K562 (cell line): ENCODE results near the gene STOX2. TPM values are rescaled to one million over a fixed set of nuclear protein-coding genes. Genes with fewer than 3 reads are reported as not detected.

Experiments
- ATAC-seq: fragments of 200-7000 bp; cut with Tn5 transposase; 3 replicates; pipeline ENCODE4 v1.9.1; 2020; ENCODE audit warnings: moderate library complexity
- BruUV-seq: library from RNA; stranded (reverse); fragments of 400-500 nt; replicated peaks from 2 replicates; lab custom pipeline; 2021; lab: Mats Ljungman, UMichigan
- CTCF ChIA-PET: fragments of 300-600 bp; formaldehyde crosslinking; extraction: SDS; loops from one replicate; lab custom pipeline; 2021; ENCODE audit warnings: low intra/inter-chr PET ratio; lab: Yijun Ruan, JAX
- POLR2A ChIA-PET: fragments of 300-600, 350-650 bp; sonication (Branson Sonifier 250); formaldehyde crosslinking; extraction: SDS; loops from one replicate; lab custom pipeline; 2021; ENCODE audit warnings: antibody characterized with exemption, inconsistent platforms; lab: Yijun Ruan, JAX
- DNase-seq, 4 experiments: peaks; one replicate each; pipeline versions ENCODE4 v3.0.0 to v3.0.0-alpha.2; 2011 to 2018; ENCODE audit warnings: low spot score in 3 of 4, mixed read lengths in 3 of 4; ENCODE audit errors: extremely low read depth in 1 of 4
- FAIRE-seq: peaks from 2 replicates; lab custom pipeline; 2011; peaks lifted over from hg19 to GRCh38; lab: Jason Lieb, UNC
- H2AFZ ChIP-seq: 2 replicates; pipeline ENCODE4 v1.6.0; 2011; ENCODE audit warnings: low read depth, low read length, control low read depth, inconsistent platforms
- H3K27ac ChIP-seq: fragments of 200-600 bp; 3 replicates; pipeline ENCODE4 v1.8.0; 2011; ENCODE audit warnings: low read depth, mild to moderate bottlenecking, control low read depth, inconsistent platforms, low read length, moderate library complexity, mixed read lengths; ENCODE audit errors: extremely low read depth
- H3K27me3 ChIP-seq, 2 experiments: fragments of 300-600 bp in 1 of 2; 2 replicates in 1 of 2; 3 replicates in 1 of 2; pipeline versions ENCODE4 v1.6.0 to v1.8.0; 2011; ENCODE audit warnings: inconsistent platforms in 2 of 2, low read length in 2 of 2, mild to moderate bottlenecking in 1 of 2, mixed read lengths in 1 of 2, moderate library complexity in 1 of 2; ENCODE audit not compliant: control insufficient read depth in 2 of 2, insufficient read depth in 2 of 2
- H3K36me3 ChIP-seq: fragments of 300-600 bp; 3 replicates; pipeline ENCODE4 v1.8.0; 2011; ENCODE audit warnings: mild to moderate bottlenecking, low read length, inconsistent platforms; ENCODE audit not compliant: control insufficient read depth, insufficient read depth
- H3K4me1 ChIP-seq, 2 experiments: fragments of 200-600 bp in 1 of 2; replicated peaks in 1 of 2; 2 replicates in 1 of 2; 3 replicates in 1 of 2; pipeline versions ENCODE4 v1.5.1 to v1.8.0; 2011; ENCODE audit warnings: inconsistent platforms in 2 of 2, low read length in 2 of 2, mild to moderate bottlenecking in 1 of 2, mixed read lengths in 1 of 2, moderate library complexity in 1 of 2; ENCODE audit not compliant: control insufficient read depth in 2 of 2, insufficient read depth in 2 of 2
- H3K4me2 ChIP-seq: 2 replicates; pipeline ENCODE4 v1.6.1; 2011; ENCODE audit warnings: low read length, control low read depth, inconsistent platforms, mixed read lengths; ENCODE audit not compliant: insufficient read depth
- H3K4me3 ChIP-seq: fragments of 200-600 bp; sonication (generic), shearing (Covaris generic); 2 replicates; pipeline ENCODE4 v1.5.1; 2016; ENCODE audit warnings: control low read depth, inconsistent platforms
- H3K79me2 ChIP-seq: fragments of 200-600 bp; 3 replicates; pipeline ENCODE4 v1.8.0; 2011; ENCODE audit warnings: low read length, inconsistent platforms; ENCODE audit not compliant: control insufficient read depth, insufficient read depth
- H3K9ac ChIP-seq, 2 experiments: 2 replicates each; pipeline versions ENCODE4 v1.6.0 to v1.6.1; 2011; ENCODE audit warnings: low read depth in 2 of 2, low read length in 2 of 2, control low read depth in 1 of 2, inconsistent platforms in 1 of 2, mild to moderate bottlenecking in 1 of 2, mixed read lengths in 1 of 2; ENCODE audit not compliant: insufficient read depth in 1 of 2
- H3K9me1 ChIP-seq: one replicate; pipeline ENCODE4 v1.6.0; 2011; ENCODE audit warnings: inconsistent platforms, mild to moderate bottlenecking, low read length, moderate library complexity; ENCODE audit not compliant: control insufficient read depth, insufficient read depth
- H3K9me3 ChIP-seq: replicated peaks from 2 replicates; pipeline ENCODE4 v1.5.1; 2011; ENCODE audit warnings: low read depth, low read length, inconsistent platforms; ENCODE audit not compliant: control insufficient read depth, insufficient read depth
- H4K20me1 ChIP-seq: replicated peaks from 2 replicates; pipeline ENCODE4 v1.6.1; 2011; ENCODE audit warnings: low read length, inconsistent platforms, mixed read lengths; ENCODE audit not compliant: control insufficient read depth, insufficient read depth
- CBX3 ChIP-seq, 2 experiments: IDR thresholded peaks; 1 replicate in 1 of 2; 2 replicates in 1 of 2; pipeline ENCODE4 v1.6.1; 2012; ENCODE audit warnings: inconsistent platforms in 2 of 2, low read length in 2 of 2, borderline replicate concordance in 1 of 2, control low read depth in 1 of 2
- E2F1 ChIP-seq: sonication (generic); formaldehyde crosslinking; IDR thresholded peaks from 2 replicates; pipeline ENCODE4 v1.8.1; 2023; ENCODE audit warnings: mild to moderate bottlenecking, missing genetic modification reagents, moderate library complexity
- ETV5 ChIP-seq: sonication (generic); formaldehyde crosslinking; IDR thresholded peaks from 2 replicates; pipeline ENCODE4 v1.4.0; 2020; ENCODE audit warnings: low read depth, mild to moderate bottlenecking, missing genetic modification reagents
- FUS ChIP-seq: fragments of 200-400 bp; formaldehyde crosslinking; optimal IDR thresholded peaks from 2 replicates; pipeline ENCODE3; 2017; ENCODE audit warnings: low read depth, low read length
- GATAD2B ChIP-seq: fragments of 450-650 bp; IDR thresholded peaks from 2 replicates; pipeline ENCODE4 v1.6.1; 2017; ENCODE audit warnings: mild to moderate bottlenecking, borderline replicate concordance
- JUNB ChIP-seq: fragments of 450-650 bp; formaldehyde crosslinking; conservative IDR thresholded peaks from 2 replicates; pipeline ENCODE4 v1.4.0; 2020; ENCODE audit warnings: mild to moderate bottlenecking
- L3MBTL2 ChIP-seq: fragments of 450-650 bp; IDR thresholded peaks from 2 replicates; pipeline ENCODE4 v1.6.1; 2016; ENCODE audit warnings: mild to moderate bottlenecking, moderate library complexity
- NCOA4 ChIP-seq: fragments of 450-650 bp; IDR thresholded peaks from 2 replicates; pipeline ENCODE4 v1.6.1; 2018; ENCODE audit warnings: mild to moderate bottlenecking; ENCODE audit not compliant: partially characterized antibody
- RREB1 ChIP-seq: fragments of 250-450 bp; sonication (Bioruptor Pico); IDR thresholded peaks from 2 replicates; pipeline ENCODE4 v1.4.0; 2020
- YY1 ChIP-seq, 3 experiments: IDR thresholded peaks; 2 replicates each; pipeline ENCODE4 v1.6.1; 2011; ENCODE audit warnings: low read length in 2 of 3, mild to moderate bottlenecking in 2 of 3, moderate library complexity in 2 of 3, borderline replicate concordance in 1 of 3, control low read depth in 1 of 3, low read depth in 1 of 3; ENCODE audit not compliant: insufficient read depth in 3 of 3, insufficient replicate concordance in 2 of 3, control insufficient read depth in 1 of 3, insufficient read length in 1 of 3; ENCODE audit errors: extremely low read depth in 1 of 3
- ZNF280B ChIP-seq: fragments of 250-450 bp; sonication (Bioruptor Pico); IDR thresholded peaks from 2 replicates; pipeline ENCODE4 v1.5.1; 2021; ENCODE audit warnings: mild to moderate bottlenecking
- WGBS: fragments of 100-300 bp; shearing (Covaris generic); methylation state at CpG from one replicate; pipeline ENCODE4 v1.1.6; 2016; ENCODE audit warnings: low coverage, mixed read lengths; ENCODE audit not compliant: insufficient coverage; ENCODE audit errors: missing lambda C conversion rate; 5-methylcytosine and 5-hydroxymethylcytosine counted together
- in situ Hi-C: fragments of 300-500 bp; cut with MboI; formaldehyde crosslinking; loops from 4 replicates; pipeline ENCODE4 v1.15.0; 2018; ENCODE audit warnings: inconsistent platforms, mixed read lengths
- intact Hi-C: fragments of 100-400 bp; cut with micrococcal nuclease; formaldehyde crosslinking; loops from 2 replicates; pipeline ENCODE4 v1.14.2; 2022
- polyA plus RNA-seq, 8 experiments: library from polyadenylated mRNA; depleted of rRNA in 4 of 8; stranded (reverse) in 5 of 8; unstranded in 3 of 8; fragments of >200 nt; fragmentation: Nextera tagmentation in 2 of 8; fragmentation: Illumina TruSeq in 1 of 8; extraction: Ambion mirVana in 2 of 8; extraction: Trizol in 1 of 8; gene quantifications; 2 replicates each; pipeline versions ENCODE4 v1.2.1 to v1.2.3, GENCODE V29; 2011 to 2014; ENCODE audit warnings: inconsistent platforms in 1 of 8, missing spikeins in 1 of 8
- total RNA-seq, 7 experiments: library from RNA; depleted of rRNA in 6 of 7; stranded (reverse); fragments of >200 nt in 6 of 7; fragmentation: Illumina TruSeq in 2 of 7; extraction: Trizol in 2 of 7; gene quantifications; 2 replicates each; pipeline versions ENCODE4 v1.2.1 to v1.2.3, GENCODE V29; 2011 to 2021; ENCODE audit warnings: low replicate concordance in 1 of 7
- TF ChIP-seq, protein P1 (sequence below), 2 experiments: fragments of 450-650 bp in 1 of 2; sonication (generic) in 1 of 2; formaldehyde crosslinking; conservative IDR thresholded peaks; 2 replicates each; pipeline versions ENCODE4 v1.4.0 to v1.8.1; 2020 to 2022; ENCODE audit warnings: mild to moderate bottlenecking in 1 of 2, missing genetic modification reagents in 1 of 2

STOX2 gene
- total and polyA plus RNA-seq, 9 of the 15 experiments (the other 6 are each of a cell fraction or from before 2014, with no cell fraction given), result not detected

DNA sequence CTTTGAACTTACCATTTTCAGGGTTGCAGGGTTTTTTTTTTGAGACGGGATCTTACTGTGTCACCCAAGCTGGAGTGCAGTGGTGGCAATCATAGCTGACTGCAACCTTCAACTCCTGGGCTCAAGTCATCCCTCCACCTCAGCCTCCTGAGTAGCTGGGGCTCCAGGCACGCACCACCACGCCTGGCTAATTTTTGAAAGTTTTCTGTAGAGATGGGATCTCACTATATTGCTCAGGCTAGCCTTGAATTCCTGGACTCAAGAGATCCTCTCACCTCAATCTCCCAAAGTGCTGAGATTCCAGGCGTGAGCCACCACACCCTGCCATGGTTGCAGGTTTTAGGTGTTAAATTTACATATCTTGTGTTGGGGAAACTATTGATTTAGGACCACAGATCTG, 64.5 kb downstream of the STOX2 start:
- no peak overlapping the region for H2AFZ ChIP-seq
- BruUV-seq, result no TSS peak
- intact Hi-C loops (no loop called here), in situ Hi-C loops (no loop called here)
- POLR2A ChIA-PET, result interaction anchor here (0.7 kb wide), 1 partner anchor 1075 kb away, joined by 3 read pairs; no protein-coding TSS in a partner anchor
- no peak for ATAC-seq
- no peaks in the 10 kb centered on the region for H3K9me1 ChIP-seq
- H3K36me3 ChIP-seq, result no peaks in the 10 kb centered on the region
- H3K4me1 ChIP-seq, result no peaks in the 10 kb centered on the region
- H3K9ac ChIP-seq, result no peak overlapping the region
- H3K27ac ChIP-seq, result no peak overlapping the region
- no peaks in the 10 kb centered on the region for H3K79me2 ChIP-seq
- 0% methylated on average over 4 of the region's 4 CpGs for WGBS
- FAIRE-seq, result no peak
- no peaks in the 10 kb centered on the region for H3K9me3 ChIP-seq
- H3K4me2 ChIP-seq, result no peak overlapping the region
- no peaks in the 10 kb centered on the region for H4K20me1 ChIP-seq
- CTCF ChIA-PET, result no interaction called here
- H3K4me3 ChIP-seq, result no peak overlapping the region
- H3K27me3 ChIP-seq, result peaks cover 10 to 28% of the 10 kb centered on the region in 2 experiments; a peak in 4 of 5 replicates
- no peak for DNase-seq
- TF ChIP-seq YY1 (IDR thresholded peaks at IDR 0.05; ENCODE audit: borderline replicate concordance in 1 of 3, control insufficient read depth in 1 of 3, extremely low read depth in 1 of 3, insufficient read depth in 3 of 3, insufficient read length in 1 of 3, insufficient replicate concordance in 2 of 3, low read depth in 1 of 3, low read length in 2 of 3) (no peak), GATAD2B (no peak), E2F1 (CRISPR knock-in tag) (no peak), FUS (no peak), L3MBTL2 (no peak), CBX3 (IDR thresholded peaks at IDR 0.05; ENCODE audit: borderline replicate concordance in 1 of 2, low read length in 2 of 2) (no peak), RREB1 (CRISPR knock-in tag) (no peak), NCOA4 (no peak), ZNF280B (CRISPR knock-in tag) (no peak), JUNB (no peak), ETV5 (CRISPR knock-in tag) (no peak)
- TF ChIP-seq, protein P1, sequence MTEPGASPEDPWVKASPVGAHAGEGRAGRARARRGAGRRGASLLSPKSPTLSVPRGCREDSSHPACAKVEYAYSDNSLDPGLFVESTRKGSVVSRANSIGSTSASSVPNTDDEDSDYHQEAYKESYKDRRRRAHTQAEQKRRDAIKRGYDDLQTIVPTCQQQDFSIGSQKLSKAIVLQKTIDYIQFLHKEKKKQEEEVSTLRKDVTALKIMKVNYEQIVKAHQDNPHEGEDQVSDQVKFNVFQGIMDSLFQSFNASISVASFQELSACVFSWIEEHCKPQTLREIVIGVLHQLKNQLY (CRISPR knock-in tag; conservative IDR thresholded peaks at IDR 0.05), result no peak
